ENCODE data around the gene TNFRSF8. TPM values are rescaled to one million over a fixed set of nuclear protein-coding genes. Genes with fewer than 3 reads are reported as not detected.

Gene TNFRSF8
- total and polyA plus RNA-seq, 2 experiments from 2014 or later = not detected

DNA sequence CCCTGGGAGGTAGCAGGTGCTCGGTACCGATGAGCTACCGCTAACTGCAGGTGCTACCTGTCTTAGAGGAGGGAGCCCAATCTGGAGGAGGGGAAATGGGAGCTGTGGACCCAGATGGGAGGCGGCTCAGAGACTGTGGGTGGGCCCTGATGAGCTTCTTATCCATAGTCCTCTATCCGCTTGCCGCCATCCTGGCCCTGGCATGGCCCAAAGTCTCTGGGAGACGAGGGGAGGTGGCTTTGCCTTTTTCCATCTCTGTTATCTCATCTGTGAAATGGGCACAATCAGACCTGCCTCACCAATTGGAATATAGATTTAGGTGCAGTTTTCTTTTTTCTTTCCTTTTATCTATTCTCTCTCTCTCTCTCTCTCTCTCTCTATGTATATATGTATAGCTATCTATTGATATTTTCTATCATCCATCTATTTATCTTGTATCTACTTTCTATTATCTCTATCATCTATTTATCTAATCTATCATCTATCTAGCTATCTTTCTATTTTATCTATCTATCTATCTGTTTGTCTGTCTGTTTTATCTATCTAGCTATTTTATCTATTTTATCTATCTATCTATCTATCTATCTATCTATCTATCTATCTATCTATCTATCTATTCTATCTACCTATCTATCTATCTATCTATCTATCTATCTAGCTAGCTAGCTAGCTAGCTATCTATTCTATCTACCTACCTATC lies 120.1 kb downstream of the TNFRSF8 start:
- H3K9me3 ChIP-seq (ENCODE audit: low read depth) = no peaks in the 10 kb centered on the region
- DNase-seq (ENCODE audit: low spot score) = no peak
- TF ChIP-seq EZH2 (IDR thresholded peaks at IDR 0.05; ENCODE audit: borderline replicate concordance) (no peak), EZH2phosphoT487 (IDR thresholded peaks at IDR 0.05; ENCODE audit: low read depth, severe bottlenecking, unreplicated experiment) (no peak)
- WGBS (ENCODE audit: low lambda C conversion rate, missing lambda C conversion rate) = 81% methylated on average over 7 of the region's 7 CpGs
- no peaks in the 10 kb centered on the region for H3K79me2 ChIP-seq
- no peaks in the 10 kb centered on the region for H3K27me3 ChIP-seq
- no peak overlapping the region for H3K27ac ChIP-seq
- no peak overlapping the region for H3K4me2 ChIP-seq
- no peak overlapping the region for H2AFZ ChIP-seq
- no peaks in the 10 kb centered on the region for H3K36me3 ChIP-seq (replicated peaks; ENCODE audit: insufficient read depth, low read depth)
- peaks cover 23% of the 10 kb centered on the region for H3K4me1 ChIP-seq (ENCODE audit: insufficient read depth)
- H3K9me2 ChIP-seq (replicated peaks; ENCODE audit: insufficient read depth) = no peaks in the 10 kb centered on the region
- H4K20me1 ChIP-seq (ENCODE audit: insufficient read depth, poor library complexity, severe bottlenecking) = no peaks in the 10 kb centered on the region
- no peak overlapping the region for H3K4me3 ChIP-seq

DNA sequence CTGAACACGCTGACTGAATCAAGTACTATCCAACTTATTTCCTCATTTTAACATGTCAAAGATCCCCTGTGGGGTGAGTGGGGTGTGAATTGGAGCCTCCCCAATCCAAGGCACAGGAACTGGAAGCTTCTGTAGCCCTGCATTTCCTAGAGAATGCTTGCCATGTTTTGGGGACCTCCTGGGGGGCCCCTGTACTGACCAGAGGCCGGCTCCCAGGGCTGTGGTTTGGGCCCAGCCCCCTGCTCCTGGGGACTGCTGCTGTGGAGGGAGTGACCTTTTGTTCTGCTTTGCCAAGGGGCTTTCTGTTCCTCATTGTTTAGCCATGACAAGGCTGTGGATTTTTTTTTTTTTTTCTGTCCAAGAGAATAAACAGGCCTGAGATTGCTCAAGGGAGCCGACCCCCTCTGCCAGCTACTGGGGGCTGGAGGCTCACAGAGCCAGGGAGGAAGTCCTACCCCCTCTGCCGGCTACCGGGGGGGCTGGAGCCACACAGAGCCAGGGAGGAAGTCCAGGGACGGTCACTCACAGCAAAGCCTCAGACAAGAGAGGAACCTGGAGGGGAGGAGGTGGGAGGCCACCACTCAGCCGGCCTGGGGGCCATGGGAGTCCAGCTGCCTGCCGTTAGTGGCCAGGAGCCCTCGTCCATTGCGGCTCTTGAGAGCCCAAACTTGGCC lies 121.0 kb downstream of the TNFRSF8 start:
- peak overlapping the region; percentile 48 for H3K4me2 ChIP-seq

DNA sequence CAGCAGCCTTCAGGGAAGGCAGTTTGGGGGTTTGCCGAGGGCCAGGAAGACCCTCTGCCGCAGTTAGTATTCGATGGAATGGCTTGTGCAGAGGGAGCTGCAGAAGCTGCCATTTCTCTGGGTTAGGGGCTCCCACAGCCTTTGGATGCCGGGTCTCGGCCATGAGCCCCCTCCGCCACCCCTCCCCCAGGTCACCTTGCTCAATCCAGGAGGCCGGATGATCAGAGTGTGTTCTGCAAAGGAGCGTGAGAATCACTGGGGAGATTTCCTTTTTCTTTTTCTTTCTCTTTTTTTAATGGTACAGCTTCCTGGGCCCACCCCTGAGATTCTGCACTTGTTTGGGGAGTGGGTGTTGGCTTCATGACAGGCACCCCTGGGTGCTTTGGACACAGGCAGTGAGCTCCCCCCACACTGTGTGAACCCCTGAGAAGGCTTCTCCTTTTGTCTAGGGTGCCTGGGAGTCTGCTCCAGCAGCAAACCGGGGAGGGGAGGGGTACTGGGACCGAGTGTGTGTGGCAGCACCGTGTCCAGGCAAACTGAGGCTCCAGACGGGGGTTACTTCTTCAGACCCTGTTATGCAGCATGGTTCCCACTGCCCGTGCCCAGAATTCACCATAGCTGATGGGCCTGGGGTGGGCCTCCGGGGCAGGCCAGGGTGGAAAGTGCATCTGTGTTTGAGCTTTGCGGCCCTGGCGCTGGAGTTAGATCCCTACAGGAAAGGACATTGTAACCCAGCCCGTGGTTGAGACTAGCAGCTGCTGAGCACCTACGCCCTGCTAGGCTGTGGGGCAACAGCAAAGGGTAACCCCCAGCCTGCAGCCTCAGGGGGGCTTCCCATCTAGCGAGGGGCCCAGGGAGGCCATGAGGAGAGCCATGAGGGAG lies 122.2 kb downstream of the TNFRSF8 start:
- no peak for TF ChIP-seq EZH2 (IDR thresholded peaks at IDR 0.05; ENCODE audit: borderline replicate concordance)
- no peak for TF ChIP-seq EZH2phosphoT487 (IDR thresholded peaks at IDR 0.05; ENCODE audit: low read depth, severe bottlenecking, unreplicated experiment)
- TF ChIP-seq, protein P1, sequence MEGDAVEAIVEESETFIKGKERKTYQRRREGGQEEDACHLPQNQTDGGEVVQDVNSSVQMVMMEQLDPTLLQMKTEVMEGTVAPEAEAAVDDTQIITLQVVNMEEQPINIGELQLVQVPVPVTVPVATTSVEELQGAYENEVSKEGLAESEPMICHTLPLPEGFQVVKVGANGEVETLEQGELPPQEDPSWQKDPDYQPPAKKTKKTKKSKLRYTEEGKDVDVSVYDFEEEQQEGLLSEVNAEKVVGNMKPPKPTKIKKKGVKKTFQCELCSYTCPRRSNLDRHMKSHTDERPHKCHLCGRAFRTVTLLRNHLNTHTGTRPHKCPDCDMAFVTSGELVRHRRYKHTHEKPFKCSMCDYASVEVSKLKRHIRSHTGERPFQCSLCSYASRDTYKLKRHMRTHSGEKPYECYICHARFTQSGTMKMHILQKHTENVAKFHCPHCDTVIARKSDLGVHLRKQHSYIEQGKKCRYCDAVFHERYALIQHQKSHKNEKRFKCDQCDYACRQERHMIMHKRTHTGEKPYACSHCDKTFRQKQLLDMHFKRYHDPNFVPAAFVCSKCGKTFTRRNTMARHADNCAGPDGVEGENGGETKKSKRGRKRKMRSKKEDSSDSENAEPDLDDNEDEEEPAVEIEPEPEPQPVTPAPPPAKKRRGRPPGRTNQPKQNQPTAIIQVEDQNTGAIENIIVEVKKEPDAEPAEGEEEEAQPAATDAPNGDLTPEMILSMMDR (IDR thresholded peaks at IDR 0.05; ENCODE audit: poor library complexity) = no peak
- 87% methylated on average over 19 of the region's 19 CpGs for WGBS (ENCODE audit: low lambda C conversion rate, missing lambda C conversion rate)
- H3K4me3 ChIP-seq = no peak overlapping the region
- H3K9me3 ChIP-seq (ENCODE audit: low read depth) = no peaks in the 10 kb centered on the region
- H3K4me1 ChIP-seq (ENCODE audit: insufficient read depth) = peaks cover 19% of the 10 kb centered on the region
- H3K27me3 ChIP-seq = no peaks in the 10 kb centered on the region
- H3K4me2 ChIP-seq = peak overlapping the region; percentile 48
- no peak overlapping the region for H2AFZ ChIP-seq
- H3K36me3 ChIP-seq (replicated peaks; ENCODE audit: insufficient read depth, low read depth) = no peaks in the 10 kb centered on the region
- H3K79me2 ChIP-seq = no peaks in the 10 kb centered on the region
- no peaks in the 10 kb centered on the region for H3K9me2 ChIP-seq (replicated peaks; ENCODE audit: insufficient read depth)
- DNase-seq (ENCODE audit: low spot score) = no peak
- H4K20me1 ChIP-seq (ENCODE audit: insufficient read depth, poor library complexity, severe bottlenecking) = no peaks in the 10 kb centered on the region
- peak overlapping the region; percentile 60 for H3K27ac ChIP-seq

More for the DNA sequence above, 121.0 kb downstream of the TNFRSF8 start:
- Histone ChIP-seq H3K4me3 (no peak overlapping the region), H3K36me3 (replicated peaks; ENCODE audit: insufficient read depth, low read depth) (no peaks in the 10 kb centered on the region), H3K79me2 (no peaks in the 10 kb centered on the region), H3K27me3 (no peaks in the 10 kb centered on the region), H3K9me3 (ENCODE audit: low read depth) (no peaks in the 10 kb centered on the region), H2AFZ (peak overlapping the region; percentile 5), H4K20me1 (ENCODE audit: insufficient read depth, poor library complexity, severe bottlenecking) (no peaks in the 10 kb centered on the region), H3K4me1 (ENCODE audit: insufficient read depth) (peaks cover 19% of the 10 kb centered on the region), H3K27ac (peak overlapping the region; percentile 73), H3K9me2 (replicated peaks; ENCODE audit: insufficient read depth) (no peaks in the 10 kb centered on the region)
- TF ChIP-seq, protein P1 (IDR thresholded peaks at IDR 0.05; ENCODE audit: poor library complexity) = no peak
- TF ChIP-seq EZH2 (IDR thresholded peaks at IDR 0.05; ENCODE audit: borderline replicate concordance) (no peak), EZH2phosphoT487 (IDR thresholded peaks at IDR 0.05; ENCODE audit: low read depth, severe bottlenecking, unreplicated experiment) (no peak)
- peak; percentile 65 for DNase-seq (ENCODE audit: low spot score)
- WGBS (ENCODE audit: low lambda C conversion rate, missing lambda C conversion rate) = 22% methylated on average over 7 of the region's 10 CpGs

Data from hepatocyte (in vitro differentiated cells).